HG02840 (cell line): ENCODE measurements around the gene LIAS.
A peak's percentile ranks its signal among the peaks of the same experiment; 100 is the strongest.
"Not testable (repeated sequence)": the region's sequence is repeated elsewhere in the genome, so short reads cannot be mapped to it uniquely, and the experiment has no call there.

Experiments used
- ATAC-seq: cut with Tn5 transposase; IDR thresholded peaks from one replicate; pipeline ENCODE4 v1.9.1; 2021; ENCODE audit warnings: mild to moderate bottlenecking, moderate library complexity, moderate number of reproducible peaks; ENCODE audit not compliant: unreplicated experiment, low FRiP score

The LIAS gene

DNA sequence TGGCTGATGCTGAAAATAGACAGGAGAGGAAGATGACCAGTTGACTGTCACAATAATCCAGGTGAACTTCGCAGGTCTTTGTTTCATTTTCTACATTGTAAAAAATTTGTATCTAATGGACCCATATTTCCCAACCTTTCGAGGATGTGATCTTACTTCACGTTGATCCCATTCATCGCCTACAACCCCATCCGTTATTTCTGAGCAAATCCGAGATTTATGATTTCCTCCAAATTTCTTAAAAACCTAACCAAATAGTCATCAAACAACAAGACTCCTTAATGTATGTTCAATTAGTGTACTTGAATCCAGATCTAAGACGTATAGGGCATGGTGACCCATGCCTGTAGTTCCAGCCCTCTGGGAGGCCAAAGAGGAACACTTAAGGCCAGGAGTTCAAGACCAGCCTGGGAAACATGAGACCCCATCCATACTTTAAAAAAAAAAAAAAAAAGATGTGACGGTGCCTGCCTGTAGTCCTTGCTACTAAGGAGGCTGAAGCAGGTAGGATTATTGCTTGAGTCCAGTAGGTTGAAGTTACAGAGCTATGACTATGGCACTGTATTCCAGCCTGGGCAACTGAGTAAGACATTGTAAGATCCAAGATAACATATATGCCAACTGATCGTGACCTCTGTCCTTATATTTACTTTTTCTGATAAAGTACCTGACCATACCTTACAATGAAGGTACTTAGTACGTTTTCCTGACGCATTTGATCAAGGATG is 5.8 kb upstream of the LIAS start:
- no peak for ATAC-seq

DNA sequence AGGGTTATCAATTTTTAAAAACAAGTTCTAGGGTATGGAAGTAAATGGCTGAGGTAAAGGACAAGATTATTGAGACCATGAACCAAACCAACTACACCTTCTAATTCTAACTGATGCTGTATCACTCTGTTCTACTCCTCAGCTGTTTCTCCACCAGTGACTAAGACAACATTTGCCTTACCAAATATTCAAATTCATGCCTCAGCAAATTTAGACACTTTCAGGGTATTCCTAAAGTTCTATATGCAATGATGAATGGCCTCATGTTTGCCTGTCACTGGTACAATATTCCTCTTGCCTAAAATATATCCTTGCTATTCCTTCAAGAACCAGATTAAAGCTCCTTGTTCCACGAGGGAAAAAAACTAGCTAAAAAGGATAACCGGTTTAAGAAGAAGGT is 5.1 kb upstream of the LIAS start:
- ATAC-seq, result no peak

DNA sequence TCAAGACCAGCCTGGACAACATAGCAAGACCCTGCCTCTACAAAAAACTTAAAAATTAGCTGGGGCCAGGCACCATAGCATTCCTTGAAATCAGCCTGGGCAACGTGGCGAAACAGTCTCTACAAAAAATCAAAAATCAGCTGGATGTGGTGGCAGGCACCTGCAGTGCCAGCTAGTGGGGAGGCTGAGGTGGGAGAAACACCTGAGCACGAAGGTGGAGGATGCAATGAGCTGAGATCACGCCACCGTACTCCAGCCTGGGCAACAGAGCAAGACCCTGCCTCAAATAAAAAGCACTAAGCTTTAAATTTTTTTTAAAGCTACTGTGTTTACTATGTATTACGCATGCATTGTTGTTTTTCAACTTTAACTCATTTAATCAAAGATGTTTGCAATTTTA is 3.4 kb upstream of the LIAS start:
- no peak for ATAC-seq

DNA sequence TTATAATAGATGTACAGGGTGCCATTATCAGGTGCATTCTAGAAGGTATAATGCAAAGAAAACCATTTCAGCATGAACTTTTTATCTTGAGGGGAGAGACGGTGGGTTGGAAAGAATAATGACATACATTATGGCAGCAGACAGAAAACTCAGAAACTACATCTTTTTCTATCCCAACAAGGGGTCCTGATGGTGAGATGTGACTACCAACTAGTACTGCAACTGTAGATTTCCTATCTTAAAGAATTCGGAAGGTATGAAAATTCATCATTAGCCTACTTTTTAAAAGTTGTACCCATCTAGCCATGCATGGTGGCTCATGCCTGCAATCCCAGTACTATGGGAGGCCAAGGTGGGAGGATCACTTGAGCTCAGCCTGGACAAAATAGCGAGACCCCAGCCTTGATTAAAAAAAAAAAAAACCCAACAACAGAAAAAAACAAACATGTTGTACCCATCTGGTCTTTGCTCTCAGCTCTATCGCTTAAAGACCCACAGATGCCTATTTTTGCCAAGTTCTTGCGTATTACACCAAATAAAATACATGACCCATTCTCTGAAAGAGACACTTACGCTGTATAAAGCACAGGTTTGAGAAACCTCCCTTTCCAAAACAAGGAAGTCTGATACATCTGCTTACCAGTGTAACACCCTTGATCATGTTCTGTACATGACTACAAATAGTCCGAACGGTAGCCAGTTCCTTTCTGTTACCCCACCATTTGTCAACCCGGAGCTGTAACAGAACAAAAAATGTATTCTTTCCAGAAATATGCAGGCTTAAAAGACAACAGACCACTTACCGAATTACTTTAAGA is 1.7 kb upstream of the LIAS start:
- no peak for ATAC-seq

DNA sequence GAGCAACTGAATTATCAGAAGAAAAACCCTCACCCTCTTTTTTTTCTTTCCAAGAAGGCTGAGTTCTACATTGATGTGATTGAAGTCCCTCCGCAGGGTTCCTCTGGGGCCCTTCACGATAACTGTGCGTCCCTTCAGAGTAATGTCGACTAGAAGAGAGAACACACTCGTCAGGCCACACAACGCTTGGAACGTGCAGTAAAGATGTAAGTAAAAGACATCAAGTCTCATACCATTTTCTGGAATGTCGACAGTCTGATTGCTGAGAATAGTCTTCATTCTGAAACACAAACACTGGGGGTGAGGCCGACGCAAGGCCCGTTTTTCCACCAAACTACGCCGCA is 723 bp upstream of the LIAS start:
- ATAC-seq, result not testable (repeated sequence)

DNA sequence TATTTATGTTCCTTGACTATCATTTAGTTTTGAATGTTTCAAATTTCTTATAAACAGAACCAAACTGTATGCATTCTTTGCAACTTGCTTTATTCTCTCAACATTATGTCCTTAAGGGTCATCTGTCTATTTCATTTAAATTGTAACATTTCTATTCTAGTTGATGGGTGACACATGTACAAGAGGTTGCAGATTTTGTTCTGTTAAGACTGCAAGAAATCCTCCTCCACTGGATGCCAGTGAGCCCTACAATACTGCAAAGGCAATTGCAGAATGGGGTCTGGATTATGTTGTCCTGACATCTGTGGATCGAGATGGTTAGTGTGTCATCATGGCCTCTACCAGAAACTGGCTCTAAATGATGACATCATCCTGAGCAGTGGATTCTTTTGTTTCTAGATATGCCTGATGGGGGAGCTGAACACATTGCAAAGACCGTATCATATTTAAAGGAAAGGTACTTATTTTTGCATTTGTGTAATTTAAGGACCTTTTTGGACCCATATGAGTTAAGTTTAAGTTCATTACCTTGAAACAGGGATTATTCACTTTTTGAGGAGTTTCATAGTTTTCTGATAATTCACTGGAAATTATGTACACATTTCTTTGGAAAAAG is 6.1 kb downstream of the LIAS start:
- ATAC-seq, result no peak

DNA sequence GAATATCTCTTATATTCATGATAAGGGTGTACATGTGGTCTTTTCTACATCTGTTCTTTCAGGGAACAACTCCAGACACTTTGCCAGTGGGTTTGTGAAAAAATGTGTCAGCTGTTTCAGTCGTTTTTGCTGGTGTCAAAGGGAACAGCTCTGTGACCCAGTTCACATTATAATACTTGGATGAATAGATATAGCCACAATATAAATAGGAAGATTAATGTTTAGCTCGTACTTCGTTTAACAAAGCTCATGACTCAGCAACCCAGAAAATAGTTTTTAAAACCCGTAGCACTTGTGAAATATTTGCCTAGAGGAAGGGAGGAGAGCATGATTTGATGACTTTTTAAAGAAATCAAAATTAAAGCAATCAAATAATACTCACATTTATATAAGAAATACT is 7.9 kb downstream of the LIAS start:
- no peak for ATAC-seq

DNA sequence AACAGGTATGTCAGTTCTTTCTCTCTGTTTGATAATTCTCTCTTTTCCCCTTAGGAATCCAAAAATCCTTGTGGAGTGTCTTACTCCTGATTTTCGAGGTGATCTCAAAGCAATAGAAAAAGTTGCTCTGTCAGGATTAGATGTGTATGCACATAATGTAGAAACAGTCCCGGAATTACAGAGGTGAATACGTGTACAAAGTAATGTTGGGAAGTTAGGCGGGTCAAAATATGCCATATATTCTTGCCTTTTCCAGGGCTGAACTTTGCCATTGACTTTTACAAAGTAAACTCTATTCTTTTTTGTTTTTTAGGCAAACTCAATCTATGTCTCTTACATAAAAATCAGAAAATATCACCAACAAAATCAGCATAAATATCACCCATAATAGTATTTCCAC is 8.6 kb downstream of the LIAS start:
- ATAC-seq, result no peak

DNA sequence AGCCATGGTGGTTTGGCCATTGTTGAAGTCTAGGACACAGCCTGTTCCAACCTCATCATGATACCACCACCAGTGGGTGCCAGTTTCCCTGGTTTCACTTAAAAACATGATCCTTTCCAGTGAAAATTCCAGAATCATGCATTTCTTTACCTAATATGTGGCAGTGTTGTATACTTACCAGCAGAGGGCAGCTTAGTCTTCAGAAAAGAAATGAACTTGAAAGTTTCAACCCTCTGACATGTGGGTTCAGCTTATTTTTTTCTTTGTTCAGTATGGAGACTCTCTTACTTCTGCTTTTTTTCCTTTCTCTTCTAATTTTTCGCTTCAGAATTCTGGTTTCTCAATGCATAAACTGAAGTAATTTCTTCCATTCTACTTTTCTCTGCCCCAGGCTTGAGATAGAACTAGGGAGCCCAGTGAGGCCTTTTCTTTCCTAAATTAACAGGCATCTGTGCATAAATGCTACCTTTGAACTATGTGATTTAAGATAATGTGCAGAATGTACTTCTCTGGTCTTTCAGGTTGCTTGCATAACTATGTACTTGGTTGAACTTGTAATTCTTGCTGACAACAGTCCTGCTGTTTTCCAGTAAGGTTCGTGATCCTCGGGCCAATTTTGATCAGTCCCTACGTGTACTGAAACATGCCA is 10.7 kb downstream of the LIAS start:
- ATAC-seq, result peak; percentile 65

DNA sequence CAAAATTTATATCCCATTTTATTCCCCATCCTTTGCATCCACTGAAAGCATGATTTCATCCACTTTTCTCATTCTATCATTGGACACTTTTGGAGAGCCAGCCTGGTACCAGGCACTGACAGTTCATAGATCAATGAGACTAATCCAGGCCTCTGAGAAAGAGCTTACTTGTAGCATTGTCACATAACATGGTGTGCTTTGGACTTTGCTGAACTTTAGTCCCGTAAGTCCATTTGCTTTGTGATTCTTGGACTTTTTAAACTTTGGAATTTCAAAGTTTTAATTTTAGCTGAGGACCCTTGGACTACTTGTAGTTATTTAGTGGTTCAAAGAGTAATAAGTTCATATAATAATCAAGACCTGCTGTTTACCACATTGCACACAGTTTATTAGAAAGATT is 11.5 kb downstream of the LIAS start:
- ATAC-seq, result no peak

DNA sequence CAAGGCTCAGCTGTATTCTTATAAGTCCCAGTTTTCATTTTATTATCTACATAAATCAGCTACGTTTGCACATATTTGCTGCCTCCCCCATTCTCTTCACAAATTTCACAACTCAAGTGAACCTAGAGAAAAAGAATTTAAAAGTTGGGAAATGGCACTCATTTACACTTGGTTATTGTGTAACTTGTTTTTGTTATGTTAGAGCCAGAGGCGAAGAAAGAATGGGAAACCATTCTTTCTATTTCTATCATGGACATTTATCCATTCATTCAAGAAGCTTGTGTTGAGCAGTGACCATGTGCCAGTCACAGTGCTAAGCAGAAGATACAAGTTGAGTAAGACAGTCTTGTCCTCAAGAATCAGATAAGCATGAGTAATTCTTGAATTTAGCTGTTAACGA is 13.5 kb downstream of the LIAS start:
- no peak for ATAC-seq

DNA sequence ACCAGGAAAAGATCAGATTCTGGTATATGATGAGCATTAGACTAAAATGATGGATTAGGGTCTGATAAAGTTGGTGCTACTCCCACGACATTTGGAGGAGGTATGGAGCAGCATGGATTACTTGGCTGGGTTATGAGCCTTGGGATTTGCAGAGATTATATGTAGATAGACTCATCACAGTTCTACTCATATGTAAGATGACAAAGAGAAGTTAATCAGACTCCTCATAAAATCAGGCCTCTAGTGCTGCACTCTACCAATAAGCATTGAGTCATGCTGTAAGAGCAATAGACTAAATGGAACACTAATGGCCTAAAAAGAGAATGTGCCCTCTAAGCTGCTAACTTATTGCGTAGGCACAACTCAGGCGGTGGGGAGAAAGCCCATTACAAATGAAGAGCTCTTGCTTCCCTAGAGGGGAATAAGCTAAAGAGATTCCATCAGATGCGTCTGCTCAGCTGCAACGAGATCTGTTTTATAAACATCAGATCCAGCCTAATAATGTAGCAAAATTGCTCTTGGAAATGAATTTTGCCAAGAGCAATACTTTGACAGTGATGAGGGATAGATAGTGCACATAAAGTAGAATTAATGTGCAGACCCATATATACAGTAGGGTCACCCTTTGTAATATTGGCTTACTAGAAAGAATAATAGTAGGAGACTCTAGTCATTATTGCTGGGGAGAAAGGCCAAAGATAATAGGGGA is 17.5 kb downstream of the LIAS start:
- ATAC-seq, result no peak

DNA sequence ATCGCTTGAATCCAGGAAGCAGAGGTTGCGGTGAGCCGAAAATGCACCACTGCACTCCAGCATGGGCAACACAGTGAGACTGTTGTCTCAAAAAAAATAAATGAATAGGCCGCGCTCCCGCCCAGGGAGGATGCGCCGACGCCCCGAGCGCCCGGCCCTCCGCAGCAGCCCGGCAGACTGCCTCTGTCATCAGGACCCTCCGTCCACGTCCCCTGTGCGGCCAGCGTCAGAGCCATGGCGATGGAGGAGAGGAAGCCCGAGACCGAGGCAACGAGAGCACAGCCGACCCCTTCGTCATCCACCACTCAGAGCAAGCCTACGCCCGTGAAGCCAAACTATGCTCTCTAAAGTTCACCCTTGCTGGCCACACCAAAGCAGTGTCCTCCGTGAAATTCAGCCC is 21.4 kb downstream of the LIAS start:
- ATAC-seq, result no peak

DNA sequence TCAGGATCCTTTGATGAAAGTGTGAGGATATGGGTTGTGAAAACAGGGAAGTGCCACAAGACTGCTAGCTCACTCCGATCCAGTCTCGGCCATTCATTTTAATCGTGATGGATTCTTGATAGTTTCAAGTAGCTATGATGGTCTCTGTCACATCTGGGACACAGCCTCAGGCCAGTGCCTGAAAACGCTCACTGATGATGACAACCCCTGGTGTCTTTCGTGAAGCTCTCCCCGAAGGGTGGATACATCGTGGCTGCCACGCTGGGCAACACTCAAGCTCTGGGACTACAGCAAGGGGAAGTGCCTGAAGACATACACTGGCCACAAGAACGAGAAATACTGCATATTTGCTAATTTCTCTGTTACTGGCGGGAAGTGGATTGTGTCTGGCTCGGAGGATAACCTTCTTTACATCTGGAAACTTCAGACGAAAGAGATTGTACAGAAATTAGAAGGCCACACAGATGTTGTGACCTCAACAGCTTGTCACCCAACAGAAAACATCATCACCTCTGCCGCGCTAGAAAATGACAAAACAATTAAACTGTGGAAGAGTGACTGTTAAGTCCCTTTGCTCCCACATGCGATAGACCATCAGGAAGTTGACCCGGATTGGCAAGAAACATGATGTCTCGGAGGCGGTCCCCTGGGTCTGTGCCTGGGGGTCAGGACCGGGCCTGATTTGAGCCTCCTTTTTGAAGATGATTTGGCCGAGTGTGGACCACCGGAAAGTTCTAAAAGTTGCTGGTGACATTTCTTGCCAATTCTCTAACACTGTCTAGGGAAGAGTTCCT is 22.2 kb downstream of the LIAS start:
- ATAC-seq, result no peak

DNA sequence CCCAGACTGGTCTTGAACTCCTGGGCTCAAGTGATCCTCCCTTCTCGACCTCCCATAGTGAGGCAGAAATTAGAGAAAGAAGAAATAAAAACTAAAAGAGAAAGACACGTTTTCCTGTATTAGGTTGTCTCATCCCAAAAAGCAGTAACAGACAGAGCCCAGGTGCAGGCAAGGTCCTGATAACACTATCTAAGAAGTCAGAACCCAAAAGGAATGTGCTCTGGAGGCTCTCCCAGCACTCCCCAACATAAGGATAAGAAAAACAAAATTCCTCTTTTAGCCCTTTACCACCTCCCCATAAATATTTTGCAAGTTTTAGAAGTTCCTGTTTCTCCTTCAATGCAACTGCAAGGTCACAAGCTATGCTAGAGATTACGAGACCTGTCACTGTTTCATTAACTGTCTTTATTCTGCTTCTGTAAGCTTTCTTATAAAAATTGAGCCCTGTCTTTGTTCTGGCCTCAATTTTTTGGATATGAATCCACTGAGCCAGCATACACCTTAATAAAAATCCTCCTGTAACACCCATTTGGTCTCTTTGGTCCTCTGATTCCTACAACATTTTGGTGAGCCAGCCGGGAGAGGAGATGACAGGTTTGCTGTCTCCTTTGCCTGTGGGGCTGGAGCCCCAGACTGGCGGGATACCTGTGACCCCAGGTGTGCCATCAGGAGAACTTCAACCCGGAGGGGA is 25.9 kb downstream of the LIAS start:
- ATAC-seq, result no peak

DNA sequence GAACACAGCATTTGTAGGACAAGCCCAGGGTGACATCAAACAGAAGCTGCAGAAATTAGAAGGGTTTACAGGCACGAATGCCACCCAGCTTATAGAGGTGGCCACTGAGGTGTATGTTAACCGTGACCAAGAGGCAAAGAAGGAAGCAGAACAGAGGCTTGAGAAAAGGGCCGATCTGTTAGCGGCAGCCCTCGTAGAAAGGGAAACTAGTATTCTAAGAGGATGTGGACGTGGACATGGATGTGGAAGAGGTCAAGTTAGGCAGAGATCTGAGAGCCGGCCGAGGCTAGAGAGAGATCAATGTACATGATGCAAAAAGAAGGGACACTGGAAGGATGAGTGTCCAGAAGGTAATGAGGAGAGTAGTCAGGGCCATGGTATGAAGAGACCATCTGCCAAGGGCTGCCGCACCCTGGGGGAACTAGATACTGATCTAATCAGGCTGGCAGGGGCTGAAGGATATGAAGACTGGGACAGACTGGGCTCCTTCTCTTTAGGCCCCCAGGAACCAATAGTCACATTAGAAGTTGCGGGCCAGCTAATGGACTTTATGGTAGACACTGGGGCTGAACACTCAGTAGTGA is 27.5 kb downstream of the LIAS start:
- no peak for ATAC-seq

DNA sequence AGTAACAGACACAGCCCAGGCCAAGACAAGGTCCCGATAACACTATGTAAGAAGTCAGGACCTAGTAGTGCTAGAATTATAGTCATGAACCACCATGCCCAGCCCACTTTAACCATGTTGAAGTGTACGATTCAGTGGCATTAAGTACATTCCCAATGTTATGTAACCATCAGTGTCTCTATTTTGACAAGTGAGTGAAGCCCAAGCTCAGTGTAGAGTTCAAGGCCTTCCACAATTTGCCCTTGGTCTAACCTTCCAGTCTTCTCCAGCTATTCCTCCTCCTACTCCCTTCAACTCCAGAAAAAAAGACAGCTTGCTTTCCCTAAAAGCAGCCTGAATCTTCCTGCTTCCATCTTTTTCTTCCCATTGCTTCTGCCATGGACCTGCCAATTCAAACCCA is 31.5 kb downstream of the LIAS start:
- no peak for ATAC-seq

DNA sequence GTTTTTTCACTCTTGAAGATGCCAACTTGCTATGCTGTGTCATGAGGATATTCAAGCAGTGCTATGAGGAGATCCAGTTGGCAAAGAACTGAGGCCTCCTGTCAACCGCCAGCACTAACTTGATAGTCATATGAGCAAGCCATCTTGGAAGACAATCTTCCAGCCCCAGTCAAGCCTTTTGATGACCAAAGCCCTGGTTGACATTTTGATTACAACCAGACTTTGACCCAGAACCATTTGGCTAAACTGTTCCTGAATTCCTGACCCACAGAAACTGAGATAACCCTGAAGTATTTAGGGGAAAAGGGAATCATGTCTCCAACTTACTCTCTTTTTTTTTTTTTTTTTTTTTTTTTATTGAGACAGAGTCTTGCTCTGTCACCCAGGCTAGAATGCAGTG is 35.5 kb downstream of the LIAS start:
- ATAC-seq, result no peak
